ENCODE data around the gene SLC39A5. TPM values are rescaled to one million over a fixed set of nuclear protein-coding genes. Genes with fewer than 3 reads are reported as not detected.

The SLC39A5 gene
- total and polyA plus RNA-seq, 2 of the 13 experiments (the other 11 are each of a cell fraction or from before 2014, with no cell fraction given): 59.7 to 101 TPM

DNA sequence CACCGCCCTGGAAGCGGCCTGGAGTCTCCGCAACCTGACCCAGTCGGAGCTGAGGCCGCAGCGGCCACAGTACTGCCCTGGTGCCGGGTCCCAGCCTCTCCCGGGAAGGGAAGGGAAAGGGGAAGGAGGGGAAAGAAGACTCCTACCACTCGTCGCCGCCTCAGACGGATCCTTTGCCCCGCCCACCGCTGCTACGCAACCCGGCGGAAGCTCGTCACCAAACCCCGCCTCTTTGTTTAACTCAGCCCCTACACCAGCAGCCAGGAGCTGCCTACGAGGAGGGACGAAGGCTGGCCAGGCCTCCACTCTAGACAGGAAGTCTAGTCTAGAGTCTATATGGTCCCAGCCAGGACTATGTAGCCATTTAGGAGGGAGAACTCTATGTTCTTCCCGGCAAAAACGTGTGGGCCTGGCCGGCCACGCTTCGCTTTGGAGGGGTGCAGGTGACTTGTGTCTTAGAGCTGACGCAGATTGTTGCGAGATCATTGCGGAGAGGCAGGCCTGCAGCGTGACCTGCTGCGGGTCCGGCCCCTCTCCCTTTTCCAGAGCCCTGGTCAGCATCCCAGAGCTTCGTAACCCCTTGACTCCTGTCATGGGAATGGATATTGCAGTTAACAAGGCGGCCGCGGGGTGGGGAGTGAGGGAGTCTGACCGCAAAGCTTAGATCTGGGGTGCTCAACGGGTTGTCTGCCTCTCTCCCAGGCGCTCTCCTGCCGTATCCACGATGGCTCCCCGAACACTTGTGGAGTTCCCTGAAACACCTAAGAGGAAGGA, 7.9 kb upstream of the SLC39A5 start, which contains the start of gene RNF41 (continued):
- TF ChIP-seq KAT7 (CRISPR knock-in tag; IDR thresholded peaks at IDR 0.05; ENCODE audit: borderline replicate concordance): no peak
- TF ChIP-seq, protein P1, sequence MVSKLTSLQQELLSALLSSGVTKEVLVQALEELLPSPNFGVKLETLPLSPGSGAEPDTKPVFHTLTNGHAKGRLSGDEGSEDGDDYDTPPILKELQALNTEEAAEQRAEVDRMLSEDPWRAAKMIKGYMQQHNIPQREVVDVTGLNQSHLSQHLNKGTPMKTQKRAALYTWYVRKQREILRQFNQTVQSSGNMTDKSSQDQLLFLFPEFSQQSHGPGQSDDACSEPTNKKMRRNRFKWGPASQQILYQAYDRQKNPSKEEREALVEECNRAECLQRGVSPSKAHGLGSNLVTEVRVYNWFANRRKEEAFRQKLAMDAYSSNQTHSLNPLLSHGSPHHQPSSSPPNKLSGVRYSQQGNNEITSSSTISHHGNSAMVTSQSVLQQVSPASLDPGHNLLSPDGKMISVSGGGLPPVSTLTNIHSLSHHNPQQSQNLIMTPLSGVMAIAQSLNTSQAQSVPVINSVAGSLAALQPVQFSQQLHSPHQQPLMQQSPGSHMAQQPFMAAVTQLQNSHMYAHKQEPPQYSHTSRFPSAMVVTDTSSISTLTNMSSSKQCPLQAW (CRISPR knock-in tag; IDR thresholded peaks at IDR 0.05): peak; percentile 70
- TF ChIP-seq, protein P2, sequence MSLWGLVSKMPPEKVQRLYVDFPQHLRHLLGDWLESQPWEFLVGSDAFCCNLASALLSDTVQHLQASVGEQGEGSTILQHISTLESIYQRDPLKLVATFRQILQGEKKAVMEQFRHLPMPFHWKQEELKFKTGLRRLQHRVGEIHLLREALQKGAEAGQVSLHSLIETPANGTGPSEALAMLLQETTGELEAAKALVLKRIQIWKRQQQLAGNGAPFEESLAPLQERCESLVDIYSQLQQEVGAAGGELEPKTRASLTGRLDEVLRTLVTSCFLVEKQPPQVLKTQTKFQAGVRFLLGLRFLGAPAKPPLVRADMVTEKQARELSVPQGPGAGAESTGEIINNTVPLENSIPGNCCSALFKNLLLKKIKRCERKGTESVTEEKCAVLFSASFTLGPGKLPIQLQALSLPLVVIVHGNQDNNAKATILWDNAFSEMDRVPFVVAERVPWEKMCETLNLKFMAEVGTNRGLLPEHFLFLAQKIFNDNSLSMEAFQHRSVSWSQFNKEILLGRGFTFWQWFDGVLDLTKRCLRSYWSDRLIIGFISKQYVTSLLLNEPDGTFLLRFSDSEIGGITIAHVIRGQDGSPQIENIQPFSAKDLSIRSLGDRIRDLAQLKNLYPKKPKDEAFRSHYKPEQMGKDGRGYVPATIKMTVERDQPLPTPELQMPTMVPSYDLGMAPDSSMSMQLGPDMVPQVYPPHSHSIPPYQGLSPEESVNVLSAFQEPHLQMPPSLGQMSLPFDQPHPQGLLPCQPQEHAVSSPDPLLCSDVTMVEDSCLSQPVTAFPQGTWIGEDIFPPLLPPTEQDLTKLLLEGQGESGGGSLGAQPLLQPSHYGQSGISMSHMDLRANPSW (CRISPR knock-in tag; IDR thresholded peaks at IDR 0.05; ENCODE audit: borderline replicate concordance): no peak
- TF ChIP-seq MED1 (CRISPR knock-in tag; IDR thresholded peaks at IDR 0.05): peak; percentile 61
- TF ChIP-seq, protein P3, sequence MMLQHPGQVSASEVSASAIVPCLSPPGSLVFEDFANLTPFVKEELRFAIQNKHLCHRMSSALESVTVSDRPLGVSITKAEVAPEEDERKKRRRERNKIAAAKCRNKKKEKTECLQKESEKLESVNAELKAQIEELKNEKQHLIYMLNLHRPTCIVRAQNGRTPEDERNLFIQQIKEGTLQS (CRISPR knock-in tag; IDR thresholded peaks at IDR 0.05): no peak
- no peak for TF ChIP-seq FOXK2 (IDR thresholded peaks at IDR 0.05)
- TF ChIP-seq HES4 (CRISPR knock-in tag; IDR thresholded peaks at IDR 0.05; ENCODE audit: borderline replicate concordance): no peak
- no peak for TF ChIP-seq NFIC (IDR thresholded peaks at IDR 0.05; ENCODE audit: low read length)
- TF ChIP-seq ZNF777 (CRISPR knock-in tag; IDR thresholded peaks at IDR 0.05): peak; percentile 39; the same call in 1 of the 2 replicates
- no peak for TF ChIP-seq LCORL (IDR thresholded peaks at IDR 0.05)
- TF ChIP-seq LCORL (CRISPR knock-in tag; IDR thresholded peaks at IDR 0.05): peak; percentile 52; the same call in 1 of the 2 replicates
- TF ChIP-seq, protein P4, sequence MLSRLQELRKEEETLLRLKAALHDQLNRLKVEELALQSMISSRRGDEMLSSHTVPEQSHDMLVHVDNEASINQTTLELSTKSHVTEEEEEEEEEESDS (CRISPR knock-in tag; IDR thresholded peaks at IDR 0.05; ENCODE audit: borderline replicate concordance): no peak
- TF ChIP-seq NBN (conservative IDR thresholded peaks at IDR 0.05): no peak
- TF ChIP-seq, protein P5, sequence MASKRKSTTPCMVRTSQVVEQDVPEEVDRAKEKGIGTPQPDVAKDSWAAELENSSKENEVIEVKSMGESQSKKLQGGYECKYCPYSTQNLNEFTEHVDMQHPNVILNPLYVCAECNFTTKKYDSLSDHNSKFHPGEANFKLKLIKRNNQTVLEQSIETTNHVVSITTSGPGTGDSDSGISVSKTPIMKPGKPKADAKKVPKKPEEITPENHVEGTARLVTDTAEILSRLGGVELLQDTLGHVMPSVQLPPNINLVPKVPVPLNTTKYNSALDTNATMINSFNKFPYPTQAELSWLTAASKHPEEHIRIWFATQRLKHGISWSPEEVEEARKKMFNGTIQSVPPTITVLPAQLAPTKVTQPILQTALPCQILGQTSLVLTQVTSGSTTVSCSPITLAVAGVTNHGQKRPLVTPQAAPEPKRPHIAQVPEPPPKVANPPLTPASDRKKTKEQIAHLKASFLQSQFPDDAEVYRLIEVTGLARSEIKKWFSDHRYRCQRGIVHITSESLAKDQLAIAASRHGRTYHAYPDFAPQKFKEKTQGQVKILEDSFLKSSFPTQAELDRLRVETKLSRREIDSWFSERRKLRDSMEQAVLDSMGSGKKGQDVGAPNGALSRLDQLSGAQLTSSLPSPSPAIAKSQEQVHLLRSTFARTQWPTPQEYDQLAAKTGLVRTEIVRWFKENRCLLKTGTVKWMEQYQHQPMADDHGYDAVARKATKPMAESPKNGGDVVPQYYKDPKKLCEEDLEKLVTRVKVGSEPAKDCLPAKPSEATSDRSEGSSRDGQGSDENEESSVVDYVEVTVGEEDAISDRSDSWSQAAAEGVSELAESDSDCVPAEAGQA (IDR thresholded peaks at IDR 0.05; ENCODE audit: low read depth): 0 out of 2 replicates have a peak, but pooled peaks have one; percentile 8
- TF ChIP-seq, protein P5 (CRISPR knock-in tag; IDR thresholded peaks at IDR 0.05; ENCODE audit: borderline replicate concordance): peak; percentile 11; the same call in 1 of the 2 replicates
- TF ChIP-seq ZNF781 (CRISPR knock-in tag; IDR thresholded peaks at IDR 0.05; ENCODE audit: borderline replicate concordance, not compliant biosample characterization): no peak
- TF ChIP-seq NAIF1 (CRISPR knock-in tag; IDR thresholded peaks at IDR 0.05; ENCODE audit: borderline replicate concordance): peak; percentile 37; the same call in 1 of the 2 replicates
- TF ChIP-seq ZNF451 (CRISPR knock-in tag; IDR thresholded peaks at IDR 0.05): no peak
- TF ChIP-seq MTA3 (CRISPR knock-in tag; IDR thresholded peaks at IDR 0.05): no peak
- peak; percentile 26; the same call in 1 of the 2 replicates for TF ChIP-seq ZSCAN31 (CRISPR knock-in tag; IDR thresholded peaks at IDR 0.05; ENCODE audit: low read depth)

Measured in HepG2 (cell line).